ENCODE results near the gene NELFA.

NELFA gene

GRCh38 chr4:1958276-1959103 is 50.3 kb downstream of the NELFA start:
- Histone ChIP-seq H3K36me3 (ENCODE audit: insufficient read depth, insufficient read length, low read length) (peaks cover 92% of the 10 kb centered on the region), H3K9ac (ENCODE audit: insufficient read length, low read depth) (no peak overlapping the region), H3K9me3 (ENCODE audit: insufficient read depth, low read length) (no peaks in the 10 kb centered on the region), H3K27me3 (ENCODE audit: insufficient read depth, insufficient read length) (no peaks in the 10 kb centered on the region), H3K4me3 (ENCODE audit: insufficient read length, low read depth) (no peak overlapping the region), H3K4me1 (ENCODE audit: insufficient read depth, insufficient read length) (no peaks in the 10 kb centered on the region)
- TF ChIP-seq ZNF274 (IDR thresholded peaks at IDR 0.05; ENCODE audit: low read depth, low read length): no peak
- TF ChIP-seq SUZ12 (IDR thresholded peaks at IDR 0.05; ENCODE audit: extremely low read depth, insufficient read depth, insufficient read length): no peak
- TF ChIP-seq YY1 (IDR thresholded peaks at IDR 0.05; ENCODE audit: insufficient read depth, insufficient read length): no peak
- no peak for DNase-seq (ENCODE audit: low read depth, low spot score)

- H3K9ac ChIP-seq (ENCODE audit: insufficient read length, low read depth): no peak overlapping the region
- H3K36me3 ChIP-seq (ENCODE audit: insufficient read depth, insufficient read length, low read length): peaks cover 93% of the 10 kb centered on the region
- H3K4me1 ChIP-seq (ENCODE audit: insufficient read depth, insufficient read length): no peaks in the 10 kb centered on the region
- no peaks in the 10 kb centered on the region for H3K9me3 ChIP-seq (ENCODE audit: insufficient read depth, low read length)
- TF ChIP-seq YY1 (IDR thresholded peaks at IDR 0.05; ENCODE audit: insufficient read depth, insufficient read length) (no peak), SUZ12 (IDR thresholded peaks at IDR 0.05; ENCODE audit: extremely low read depth, insufficient read depth, insufficient read length) (no peak), ZNF274 (IDR thresholded peaks at IDR 0.05; ENCODE audit: low read depth, low read length) (no peak)
- no peak for DNase-seq (ENCODE audit: low read depth, low spot score)
- H3K27me3 ChIP-seq (ENCODE audit: insufficient read depth, insufficient read length): no peaks in the 10 kb centered on the region
- H3K4me3 ChIP-seq (ENCODE audit: insufficient read length, low read depth): no peak overlapping the region
Observed at GRCh38 chr4:1956631-1957030, 52.1 kb downstream of the NELFA start.

GRCh38 chr4:1953335-1953734 is 55.4 kb downstream of the NELFA start:
- Histone ChIP-seq H3K4me1 (ENCODE audit: insufficient read depth, insufficient read length) (no peaks in the 10 kb centered on the region), H3K9ac (ENCODE audit: insufficient read length, low read depth) (no peak overlapping the region), H3K4me3 (ENCODE audit: insufficient read length, low read depth) (no peak overlapping the region), H3K36me3 (ENCODE audit: insufficient read depth, insufficient read length, low read length) (peaks cover 86% of the 10 kb centered on the region), H3K9me3 (ENCODE audit: insufficient read depth, low read length) (no peaks in the 10 kb centered on the region), H3K27me3 (ENCODE audit: insufficient read depth, insufficient read length) (no peaks in the 10 kb centered on the region)
- no peak for DNase-seq (ENCODE audit: low read depth, low spot score)
- TF ChIP-seq ZNF274 (IDR thresholded peaks at IDR 0.05; ENCODE audit: low read depth, low read length) (no peak), YY1 (IDR thresholded peaks at IDR 0.05; ENCODE audit: insufficient read depth, insufficient read length) (no peak), SUZ12 (IDR thresholded peaks at IDR 0.05; ENCODE audit: extremely low read depth, insufficient read depth, insufficient read length) (no peak)

- H3K9me3 ChIP-seq (ENCODE audit: insufficient read depth, low read length): no peaks in the 10 kb centered on the region
- H3K9ac ChIP-seq (ENCODE audit: insufficient read length, low read depth): no peak overlapping the region
- TF ChIP-seq ZNF274 (IDR thresholded peaks at IDR 0.05; ENCODE audit: low read depth, low read length) (no peak), YY1 (IDR thresholded peaks at IDR 0.05; ENCODE audit: insufficient read depth, insufficient read length) (no peak)
- peaks cover 82% of the 10 kb centered on the region for H3K36me3 ChIP-seq (ENCODE audit: insufficient read depth, insufficient read length, low read length)
- H3K27me3 ChIP-seq (ENCODE audit: insufficient read depth, insufficient read length): no peaks in the 10 kb centered on the region
- H3K4me3 ChIP-seq (ENCODE audit: insufficient read length, low read depth): no peak overlapping the region
- H3K4me1 ChIP-seq (ENCODE audit: insufficient read depth, insufficient read length): no peaks in the 10 kb centered on the region
- DNase-seq (ENCODE audit: low read depth, low spot score): no peak
Observed at GRCh38 chr4:1952719-1953118, 56.1 kb downstream of the NELFA start.

GRCh38 chr4:1952058-1952700 is 56.6 kb downstream of the NELFA start:
- TF ChIP-seq YY1 (IDR thresholded peaks at IDR 0.05; ENCODE audit: insufficient read depth, insufficient read length): no peak
- no peak for TF ChIP-seq SUZ12 (IDR thresholded peaks at IDR 0.05; ENCODE audit: extremely low read depth, insufficient read depth, insufficient read length)
- no peak for TF ChIP-seq ZNF274 (IDR thresholded peaks at IDR 0.05; ENCODE audit: low read depth, low read length)
- Histone ChIP-seq H3K27me3 (ENCODE audit: insufficient read depth, insufficient read length) (no peaks in the 10 kb centered on the region), H3K9me3 (ENCODE audit: insufficient read depth, low read length) (no peaks in the 10 kb centered on the region), H3K4me3 (ENCODE audit: insufficient read length, low read depth) (no peak overlapping the region), H3K9ac (ENCODE audit: insufficient read length, low read depth) (no peak overlapping the region), H3K4me1 (ENCODE audit: insufficient read depth, insufficient read length) (no peaks in the 10 kb centered on the region), H3K36me3 (ENCODE audit: insufficient read depth, insufficient read length, low read length) (peaks cover 76% of the 10 kb centered on the region)
- DNase-seq (ENCODE audit: low read depth, low spot score): no peak

GRCh38 chr4:1950369-1950768 is 58.4 kb downstream of the NELFA start:
- no peaks in the 10 kb centered on the region for H3K9me3 ChIP-seq (ENCODE audit: insufficient read depth, low read length)
- H3K27me3 ChIP-seq (ENCODE audit: insufficient read depth, insufficient read length): no peaks in the 10 kb centered on the region
- TF ChIP-seq ZNF274 (IDR thresholded peaks at IDR 0.05; ENCODE audit: low read depth, low read length) (no peak), SUZ12 (IDR thresholded peaks at IDR 0.05; ENCODE audit: extremely low read depth, insufficient read depth, insufficient read length) (no peak), YY1 (IDR thresholded peaks at IDR 0.05; ENCODE audit: insufficient read depth, insufficient read length) (no peak)
- no peak overlapping the region for H3K9ac ChIP-seq (ENCODE audit: insufficient read length, low read depth)
- H3K4me1 ChIP-seq (ENCODE audit: insufficient read depth, insufficient read length): peaks cover 3% of the 10 kb centered on the region
- no peak overlapping the region for H3K4me3 ChIP-seq (ENCODE audit: insufficient read length, low read depth)
- peaks cover 59% of the 10 kb centered on the region for H3K36me3 ChIP-seq (ENCODE audit: insufficient read depth, insufficient read length, low read length)
- DNase-seq (ENCODE audit: low read depth, low spot score): no peak

GRCh38 chr4:1948892-1949436 is 59.8 kb downstream of the NELFA start:
- Histone ChIP-seq H3K9me3 (ENCODE audit: insufficient read depth, low read length) (no peaks in the 10 kb centered on the region), H3K36me3 (ENCODE audit: insufficient read depth, insufficient read length, low read length) (peaks cover 55% of the 10 kb centered on the region)
- TF ChIP-seq SUZ12 (IDR thresholded peaks at IDR 0.05; ENCODE audit: extremely low read depth, insufficient read depth, insufficient read length) (no peak), YY1 (IDR thresholded peaks at IDR 0.05; ENCODE audit: insufficient read depth, insufficient read length) (no peak), ZNF274 (IDR thresholded peaks at IDR 0.05; ENCODE audit: low read depth, low read length) (no peak)

More at GRCh38 chr4:1948892-1949436, 59.8 kb downstream of the NELFA start:
- Histone ChIP-seq H3K4me1 (ENCODE audit: insufficient read depth, insufficient read length) (peaks cover 3% of the 10 kb centered on the region), H3K9ac (ENCODE audit: insufficient read length, low read depth) (no peak overlapping the region), H3K4me3 (ENCODE audit: insufficient read length, low read depth) (no peak overlapping the region), H3K27me3 (ENCODE audit: insufficient read depth, insufficient read length) (no peaks in the 10 kb centered on the region)
- DNase-seq (ENCODE audit: low read depth, low spot score): no peak
